ENCODE measurements around the gene HNRNPD. TPM values are rescaled to one million over a fixed set of nuclear protein-coding genes. Genes with fewer than 3 reads are reported as not detected.

HNRNPD gene
- total and polyA plus RNA-seq, 11 donors: 33.8 to 150 (median 122) TPM

DNA sequence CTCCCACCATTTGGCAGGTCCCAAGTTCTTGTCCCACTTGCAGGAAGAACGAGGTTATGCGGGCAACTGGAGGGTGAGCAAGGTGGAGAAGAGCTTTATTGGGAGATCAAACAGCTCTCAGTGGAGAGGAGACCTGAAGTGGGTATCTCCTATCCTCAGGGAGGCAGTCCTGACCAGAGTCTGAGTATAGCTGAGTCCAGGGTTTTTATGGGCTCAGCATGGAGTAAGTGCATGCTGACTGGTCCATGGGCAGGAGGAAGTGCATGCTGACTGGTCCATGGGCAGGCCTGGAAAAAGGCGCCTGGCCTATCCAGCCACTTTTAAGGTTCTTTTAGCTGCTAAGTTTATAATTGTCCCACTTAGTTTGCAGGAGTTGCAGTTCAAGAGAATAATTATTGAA, 7.4 kb upstream of the HNRNPD start:
- H3K9me3 ChIP-seq: no peaks in the 10 kb centered on the region
- peak in 3 of 4 donors; percentile 36 to 56 (median 41) for ATAC-seq
- no peak for TF ChIP-seq POLR2A (IDR thresholded peaks at IDR 0.05)
- TF ChIP-seq, protein P1, sequence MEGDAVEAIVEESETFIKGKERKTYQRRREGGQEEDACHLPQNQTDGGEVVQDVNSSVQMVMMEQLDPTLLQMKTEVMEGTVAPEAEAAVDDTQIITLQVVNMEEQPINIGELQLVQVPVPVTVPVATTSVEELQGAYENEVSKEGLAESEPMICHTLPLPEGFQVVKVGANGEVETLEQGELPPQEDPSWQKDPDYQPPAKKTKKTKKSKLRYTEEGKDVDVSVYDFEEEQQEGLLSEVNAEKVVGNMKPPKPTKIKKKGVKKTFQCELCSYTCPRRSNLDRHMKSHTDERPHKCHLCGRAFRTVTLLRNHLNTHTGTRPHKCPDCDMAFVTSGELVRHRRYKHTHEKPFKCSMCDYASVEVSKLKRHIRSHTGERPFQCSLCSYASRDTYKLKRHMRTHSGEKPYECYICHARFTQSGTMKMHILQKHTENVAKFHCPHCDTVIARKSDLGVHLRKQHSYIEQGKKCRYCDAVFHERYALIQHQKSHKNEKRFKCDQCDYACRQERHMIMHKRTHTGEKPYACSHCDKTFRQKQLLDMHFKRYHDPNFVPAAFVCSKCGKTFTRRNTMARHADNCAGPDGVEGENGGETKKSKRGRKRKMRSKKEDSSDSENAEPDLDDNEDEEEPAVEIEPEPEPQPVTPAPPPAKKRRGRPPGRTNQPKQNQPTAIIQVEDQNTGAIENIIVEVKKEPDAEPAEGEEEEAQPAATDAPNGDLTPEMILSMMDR (IDR thresholded peaks at IDR 0.05): no peak
- DNase-seq: no peak
- 81 to 95% (median 89%) methylated on average over 3 of the region's 3 CpGs for WGBS, 4 donors
- no peaks in the 10 kb centered on the region for H3K27me3 ChIP-seq
- intact Hi-C loops (cut with DNase I): loop anchor here in 1 of 10 donors (5.0 kb wide), 1 partner anchor 41 kb away; no protein-coding TSS in a partner anchor
- no peak overlapping the region for H3K4me3 ChIP-seq
- peaks cover 0 to 25% (median 8%) of the 10 kb centered on the region in 12 donors for H3K4me1 ChIP-seq
- H3K27ac ChIP-seq: peak overlapping the region in 10 of 12 donors; percentile 7 to 70 (median 46)
- H3K36me3 ChIP-seq: no peaks in the 10 kb centered on the region

DNA sequence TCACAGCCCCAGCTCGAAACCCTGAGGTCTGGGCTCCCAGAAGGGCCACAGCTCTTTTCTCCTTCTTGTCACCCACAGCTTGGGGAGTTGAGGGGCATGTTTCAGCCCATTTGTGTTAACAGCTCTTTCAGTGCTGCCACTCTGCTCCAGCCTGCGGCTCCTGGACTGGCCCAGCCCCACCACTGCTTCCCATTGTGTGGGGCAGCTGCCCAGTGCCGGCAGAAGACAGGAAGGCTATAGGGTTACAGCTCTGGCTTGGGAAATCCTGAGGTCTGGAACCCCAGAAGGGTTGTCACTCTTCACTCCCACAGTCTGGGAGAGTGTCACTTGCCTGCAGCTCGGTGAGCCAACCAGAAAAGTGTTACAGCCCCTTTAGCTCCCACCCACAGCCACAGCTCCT, 7.0 kb upstream of the HNRNPD start:
- Histone ChIP-seq H3K9me3 (no peaks in the 10 kb centered on the region), H3K4me3 (no peak overlapping the region), H3K27me3 (no peaks in the 10 kb centered on the region), H3K36me3 (no peaks in the 10 kb centered on the region), H3K27ac (peak overlapping the region in 9 of 12 donors; percentile 7 to 70 (median 52)), H3K4me1 (peaks cover 0 to 28% (median 11%) of the 10 kb centered on the region in 12 donors)
- DNase-seq (no peak), ATAC-seq (peak in 1 of 4 donors; percentile 25)
- intact Hi-C loops (cut with DNase I): loop anchor here in 1 of 10 donors (5.0 kb wide), 1 partner anchor 41 kb away; no protein-coding TSS in a partner anchor
- 77 to 98% (median 92%) methylated on average over 3 to 4 of the region's 4 CpGs for whole genome bisulfite sequencing, 4 donors
- TF ChIP-seq, protein P1 (IDR thresholded peaks at IDR 0.05): no peak
- TF ChIP-seq POLR2A (IDR thresholded peaks at IDR 0.05): no peak

DNA sequence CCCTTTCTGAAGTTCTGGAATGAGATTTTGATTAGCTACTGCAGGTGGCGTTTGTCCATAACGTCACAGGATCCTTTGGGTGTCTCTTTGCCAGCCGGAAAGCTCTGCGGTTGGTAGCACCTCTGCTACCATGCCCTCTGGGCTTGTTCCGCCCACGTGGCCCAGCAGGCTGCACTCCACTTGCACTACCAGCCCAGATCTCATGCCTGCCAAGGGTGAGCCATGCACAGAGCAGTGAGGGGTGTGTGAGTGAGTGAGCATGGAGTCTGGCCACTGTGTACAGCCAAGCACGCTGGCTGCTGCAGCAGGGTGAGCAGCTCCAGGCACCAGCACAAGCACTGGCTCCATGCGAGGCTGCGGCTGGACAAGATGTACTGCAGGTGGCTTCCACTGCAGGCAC, 6.6 kb upstream of the HNRNPD start:
- ATAC-seq (peak; percentile 96 to 98 (median 98)), DNase-seq (peak; percentile 61 to 84 (median 72))
- intact Hi-C loops (cut with DNase I): loop anchor here in 1 of 10 donors (5.0 kb wide), 1 partner anchor 42 kb away; no protein-coding TSS in a partner anchor
- H3K4me1 ChIP-seq: peaks cover 0 to 33% (median 16%) of the 10 kb centered on the region in 12 donors
- H3K27ac ChIP-seq: peak overlapping the region in 7 of 12 donors; percentile 24 to 70 (median 57)
- TF ChIP-seq, protein P1 (IDR thresholded peaks at IDR 0.05): no peak
- TF ChIP-seq POLR2A (IDR thresholded peaks at IDR 0.05): no peak
- no peaks in the 10 kb centered on the region for H3K36me3 ChIP-seq
- no peak overlapping the region for H3K4me3 ChIP-seq
- H3K9me3 ChIP-seq: no peaks in the 10 kb centered on the region
- H3K27me3 ChIP-seq: no peaks in the 10 kb centered on the region
- 48 to 70% (median 63%) methylated on average over 7 to 9 of the region's 9 CpGs for WGBS, 4 donors

DNA sequence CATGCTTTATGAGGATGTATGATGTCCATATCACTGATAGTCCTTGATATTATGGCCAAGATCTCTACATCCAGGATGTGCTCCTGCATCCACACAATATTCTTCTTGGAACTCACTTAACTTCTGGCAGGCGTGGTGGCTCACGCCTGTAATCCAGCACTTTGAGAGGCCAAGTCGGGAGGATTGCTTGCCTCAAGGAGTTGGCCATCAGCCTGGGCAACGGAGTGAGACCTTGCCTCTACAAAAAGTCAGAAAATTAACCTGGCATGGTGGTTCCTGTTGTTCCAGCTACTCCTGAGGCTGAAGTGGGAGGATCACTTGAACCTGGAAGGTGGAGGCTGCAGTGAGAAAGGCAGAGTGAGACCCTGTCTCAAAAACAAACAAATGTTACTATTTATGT, 2.3 kb upstream of the HNRNPD start:
- TF ChIP-seq, protein P1 (IDR thresholded peaks at IDR 0.05): no peak
- TF ChIP-seq POLR2A (IDR thresholded peaks at IDR 0.05): no peak
- peaks cover 0 to 32% (median 17%) of the 10 kb centered on the region in 12 donors for H3K4me1 ChIP-seq
- H3K9me3 ChIP-seq: no peaks in the 10 kb centered on the region
- H3K27me3 ChIP-seq: no peaks in the 10 kb centered on the region
- WGBS, 4 donors: 67 to 83% (median 77%) methylated on average over 4 of the region's 4 CpGs
- peaks cover 0 to 2% (median 0%) of the 10 kb centered on the region in 9 donors for H3K36me3 ChIP-seq
- ATAC-seq: no peak
- H3K27ac ChIP-seq: no peak overlapping the region
- peak overlapping the region in 6 of 12 donors; percentile 73 to 99 (median 94) for H3K4me3 ChIP-seq
- DNase-seq: no peak
- intact Hi-C loops (cut with DNase I): loop anchor here in 5 of 10 donors (5.0 to 10.0 kb wide), 4 partner anchors 89 to 659 kb away; partner anchors contain the start of genes COPS4 (in 2 of the 5) and SEC31A (in 1 of the 5)
